ENCODE data around the gene PIEZO2.

PIEZO2 gene

DNA sequence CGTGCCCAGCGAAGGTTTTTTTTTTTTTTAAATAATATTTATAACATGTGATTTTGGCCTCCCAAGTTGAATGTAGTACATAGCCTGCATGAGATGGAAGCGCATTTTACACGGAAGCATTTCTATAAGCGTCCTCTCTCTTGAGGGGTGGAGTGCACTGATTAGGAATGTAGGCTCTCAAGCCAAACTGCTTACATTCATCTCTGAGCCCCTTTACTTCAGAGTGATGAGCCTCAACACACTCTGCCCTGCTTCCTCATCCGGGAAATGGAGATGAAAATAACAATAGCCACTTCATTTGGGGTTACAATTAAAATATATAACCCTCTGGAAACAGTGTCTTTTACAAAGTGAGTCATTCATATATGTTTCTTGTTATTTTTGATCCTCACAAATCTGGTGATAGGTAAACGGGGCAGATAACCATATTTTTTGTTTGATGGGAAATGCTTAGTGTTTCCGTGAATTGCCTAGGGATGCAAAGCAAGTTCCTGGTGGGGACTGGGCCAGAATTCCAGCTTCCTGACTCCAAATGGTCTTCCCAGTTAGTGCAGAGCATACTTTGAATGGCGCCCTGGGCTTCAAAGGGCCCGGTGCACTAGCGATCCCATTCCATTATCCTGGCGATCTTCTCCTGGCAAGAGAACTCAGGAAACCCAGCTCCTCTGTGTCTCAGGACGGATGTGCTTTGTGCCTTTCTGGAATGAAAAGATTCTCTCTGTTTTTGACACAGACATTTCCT, 124.3 kb downstream of the PIEZO2 start:
- DNase-seq = no peak

DNA sequence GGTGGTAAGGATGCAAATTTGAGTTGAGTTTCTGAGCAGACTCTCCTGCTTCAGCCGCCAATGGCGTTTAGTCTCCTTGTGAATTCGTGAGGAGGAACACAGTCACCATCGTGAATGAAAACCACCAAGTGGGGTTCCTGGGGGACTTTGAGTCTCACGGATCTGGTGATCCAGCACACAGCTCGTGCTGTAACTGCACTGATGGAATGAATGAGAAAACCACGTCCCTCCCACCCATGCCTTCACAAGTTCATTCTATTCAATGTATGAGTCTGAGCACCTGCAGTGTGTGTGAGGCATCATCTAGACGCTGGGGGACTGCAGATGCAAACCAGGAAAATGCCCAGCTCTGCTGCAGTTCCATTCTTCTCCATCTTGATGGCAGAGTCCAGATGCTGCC, 127.9 kb downstream of the PIEZO2 start:
- DNase-seq = no peak

DNA sequence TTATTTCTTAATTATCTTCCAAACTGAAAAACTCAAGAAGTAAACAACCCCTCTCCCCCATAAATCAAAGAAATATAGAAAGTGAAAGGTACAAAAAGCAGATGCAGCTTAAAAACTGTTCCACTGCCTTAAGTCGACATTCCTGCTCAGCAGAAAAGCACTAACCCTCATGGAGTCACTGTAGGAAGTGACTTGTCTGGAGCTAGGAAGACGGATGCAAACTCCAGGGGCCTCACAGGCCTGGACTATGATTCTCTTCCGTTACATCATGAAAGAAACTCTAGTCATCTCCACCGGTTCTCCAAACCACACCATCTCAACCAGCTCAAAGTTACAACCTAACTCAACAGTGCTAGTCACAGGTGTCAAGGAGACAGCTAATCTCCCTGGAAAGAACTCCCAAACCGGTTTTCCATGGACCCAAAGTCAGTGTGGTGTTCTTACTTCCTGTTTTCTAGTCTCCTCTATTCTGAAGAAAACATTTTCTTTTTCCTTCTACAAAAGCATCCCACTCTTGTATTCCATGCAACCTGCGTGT, 128.4 kb downstream of the PIEZO2 start:
- DNase-seq = no peak

DNA sequence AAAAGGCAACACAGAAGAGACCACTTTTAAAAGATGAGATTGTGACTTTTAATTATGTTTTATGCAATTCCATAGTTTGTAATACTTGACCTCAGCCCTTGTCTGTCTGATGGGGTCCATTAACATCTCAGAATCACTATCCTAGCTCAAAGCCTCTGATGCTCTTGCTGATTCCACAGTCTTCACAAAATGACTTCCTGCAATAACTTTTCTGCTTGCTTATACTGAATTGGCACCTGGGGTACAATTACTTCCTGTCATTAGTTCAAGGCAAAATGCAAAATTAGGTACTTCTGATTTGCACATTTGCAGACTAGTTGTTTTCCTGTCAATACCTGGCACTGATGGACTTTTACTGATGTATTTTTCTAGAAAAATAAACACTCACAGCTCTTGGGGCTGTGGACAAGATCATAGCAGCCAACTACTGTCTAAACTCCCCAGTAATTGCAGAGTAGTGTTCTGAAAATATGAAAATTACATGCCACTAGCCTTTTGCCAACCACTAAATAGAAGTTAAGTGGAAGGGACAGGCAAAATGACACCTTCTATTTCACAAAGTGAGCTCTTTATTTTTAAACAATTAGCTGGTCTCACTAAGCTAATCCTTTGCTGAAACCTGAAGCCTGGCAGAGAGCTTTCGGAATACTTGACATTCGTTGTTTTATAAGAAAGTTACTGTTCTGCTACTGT, 129.1 kb downstream of the PIEZO2 start:
- DNase-seq = no peak

DNA sequence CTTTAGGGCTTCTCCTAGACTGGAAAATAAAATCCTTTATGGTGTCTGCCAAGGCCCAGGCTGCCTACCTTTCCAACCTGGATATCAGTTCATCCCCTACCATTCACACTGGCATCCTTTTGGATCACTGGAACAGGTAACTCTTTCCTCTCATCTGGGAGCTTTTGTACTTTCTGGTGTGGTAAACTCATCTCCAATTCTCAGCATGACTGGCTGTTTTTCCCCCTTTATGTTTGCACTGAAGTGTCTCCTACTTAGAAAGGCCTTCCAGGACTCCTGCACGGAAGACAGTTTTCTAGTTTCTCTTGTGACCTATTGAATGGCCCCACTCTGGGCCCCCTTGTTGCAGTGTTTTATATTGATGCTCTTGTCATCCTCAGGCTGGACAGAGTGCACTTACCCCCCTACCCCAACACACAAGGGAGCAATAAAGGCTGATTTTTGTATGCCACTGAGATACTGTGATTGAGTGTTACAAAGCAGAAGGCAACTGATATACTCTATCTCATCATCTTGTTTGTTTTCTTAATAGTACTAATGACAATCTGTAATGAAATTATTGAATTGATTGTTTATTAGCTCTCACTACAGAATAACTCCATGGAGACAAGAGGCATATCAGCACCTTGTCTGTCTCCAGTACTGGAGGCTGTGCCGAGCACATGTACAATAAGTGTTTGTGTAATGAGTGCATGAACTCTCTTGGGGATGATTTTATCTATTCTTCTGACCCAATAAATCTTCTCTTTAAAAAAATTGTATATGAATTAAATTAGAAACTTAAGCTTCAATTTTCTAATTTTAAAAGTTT, 129.9 kb downstream of the PIEZO2 start:
- DNase-seq = no peak

DNA sequence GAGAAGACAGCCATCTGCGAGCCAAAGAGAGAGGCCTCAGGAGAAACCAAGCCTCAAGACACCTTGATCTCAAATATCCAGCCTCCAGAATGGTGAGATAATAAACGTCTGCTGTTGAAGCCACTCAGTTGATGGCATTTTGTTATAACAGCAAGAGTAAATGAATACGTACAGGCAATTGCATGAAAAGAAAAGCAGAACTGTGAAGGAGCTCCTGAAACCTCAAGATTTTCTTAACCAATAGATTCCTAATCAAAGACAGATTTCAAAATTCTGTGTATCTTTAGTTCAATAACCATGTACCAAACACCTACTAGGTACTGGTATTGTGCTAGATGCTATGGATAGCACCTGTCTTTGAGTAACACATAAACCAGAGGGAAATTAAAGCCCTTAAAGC, 139.5 kb downstream of the PIEZO2 start:
- DNase-seq = no peak

DNA sequence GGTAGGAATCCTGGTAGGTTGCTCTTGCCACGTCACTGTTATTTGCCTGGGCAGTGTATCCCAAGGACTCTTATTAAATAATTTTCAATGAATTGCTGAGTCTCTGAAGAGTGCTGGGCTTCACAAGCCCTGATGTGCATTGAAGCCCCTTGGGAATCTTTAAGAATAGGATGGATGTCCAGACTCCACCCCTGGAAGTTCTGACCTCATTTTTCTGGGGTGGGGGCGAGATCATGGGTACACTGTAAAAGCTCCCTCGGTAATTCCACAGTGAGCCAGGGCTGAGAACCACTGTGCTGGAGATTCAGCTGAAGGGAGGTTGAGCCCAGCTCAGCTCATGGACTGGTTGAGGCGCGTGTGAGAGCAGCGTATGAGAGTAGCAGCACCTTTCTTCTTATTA, 140.2 kb downstream of the PIEZO2 start:
- DNase-seq = no peak

DNA sequence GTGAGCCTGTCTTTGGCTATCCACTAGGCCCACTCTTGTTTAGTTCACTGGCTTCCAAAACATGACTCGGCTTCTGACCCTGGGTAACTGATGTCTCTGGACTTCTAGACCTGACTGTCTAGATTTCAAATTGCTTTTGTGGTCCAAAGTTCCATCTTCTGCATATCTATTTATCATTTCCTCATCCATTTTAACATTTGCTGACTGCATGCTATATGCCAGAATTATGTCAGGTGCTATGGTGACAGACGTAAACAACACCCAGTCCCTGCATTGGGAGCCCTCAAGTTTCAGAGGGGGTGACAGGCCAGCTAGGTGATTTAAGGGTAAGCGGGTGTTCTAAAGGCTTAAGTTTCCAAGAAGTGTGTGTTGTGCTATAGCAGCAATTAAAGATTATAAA, 140.9 kb downstream of the PIEZO2 start:
- no peak for DNase-seq

DNA sequence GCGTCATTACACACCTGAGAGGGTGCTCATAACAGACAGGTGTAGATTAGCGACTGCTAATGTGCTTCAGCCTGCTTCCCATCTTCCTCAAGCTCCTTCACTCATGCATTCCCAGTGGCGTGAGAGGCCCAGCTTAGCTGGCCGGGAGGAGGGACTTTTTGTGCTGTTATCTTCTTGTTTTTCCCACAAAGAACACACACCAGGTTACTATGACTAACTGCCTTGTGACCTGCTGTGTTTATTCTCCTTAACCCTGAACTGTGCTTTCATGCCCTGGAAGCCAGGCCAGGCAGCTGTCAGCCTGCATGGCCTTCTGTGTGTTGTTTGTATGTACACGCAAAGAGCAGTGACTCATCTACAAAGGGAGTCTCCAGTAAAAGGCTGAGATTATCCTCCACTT, 143.8 kb downstream of the PIEZO2 start:
- no peak for DNase-seq

DNA sequence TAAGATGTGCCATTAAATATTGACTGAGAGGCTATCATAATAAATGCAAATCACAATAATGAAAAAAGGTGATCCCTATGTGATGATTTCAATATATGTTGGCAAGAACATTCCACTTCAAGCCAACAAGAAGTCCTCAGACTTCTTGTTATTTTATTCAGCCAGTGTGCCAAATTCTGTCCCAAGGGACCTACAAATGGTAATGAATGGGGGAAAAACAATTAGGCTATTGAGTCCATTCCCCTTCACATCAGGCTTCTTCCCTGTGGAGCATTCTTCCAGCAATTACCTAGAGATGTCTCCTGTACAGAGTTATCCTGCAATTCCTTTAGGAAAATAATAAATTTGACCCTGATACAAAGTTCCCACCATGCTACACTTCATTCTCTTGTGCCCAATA, 144.4 kb downstream of the PIEZO2 start:
- no peak for DNase-seq

DNA sequence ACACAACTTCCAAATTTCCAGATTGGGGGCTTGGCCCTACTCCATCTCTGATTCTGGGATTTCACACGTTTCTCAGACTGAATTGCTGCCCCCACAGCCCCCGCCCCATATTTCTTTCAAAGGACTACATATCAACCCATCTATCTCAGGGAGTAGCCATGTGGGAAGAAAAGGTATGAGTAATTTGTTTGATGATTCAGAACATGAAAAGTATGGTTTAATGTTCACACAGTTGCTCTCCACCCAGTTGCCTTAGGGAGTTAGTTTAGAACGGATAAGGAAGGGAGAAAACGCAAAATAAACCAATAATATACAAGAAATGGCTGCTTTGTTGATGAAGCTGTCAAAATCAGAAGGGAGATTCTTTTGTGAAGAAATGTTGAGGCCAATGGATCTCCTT, 145.1 kb downstream of the PIEZO2 start:
- DNase-seq = no peak

DNA sequence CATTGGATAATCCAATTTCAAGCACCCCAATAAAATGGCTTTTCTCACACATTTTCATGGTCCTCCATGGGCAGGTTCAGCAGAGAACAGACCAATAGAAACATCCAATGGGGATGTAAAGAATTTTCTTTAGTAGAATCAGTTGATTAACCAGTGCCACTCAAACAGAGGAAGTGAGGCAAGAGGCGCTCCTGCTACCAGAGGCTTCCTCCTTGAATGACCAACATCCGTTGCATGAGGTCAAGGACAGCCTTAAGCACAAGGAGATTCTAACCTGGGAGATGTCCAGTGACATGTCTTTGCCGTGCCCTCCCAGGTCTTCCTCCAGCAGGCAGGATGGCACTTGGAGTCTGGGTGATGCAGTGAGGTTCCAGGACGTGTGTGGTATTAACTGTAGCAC, 146.6 kb downstream of the PIEZO2 start:
- DNase-seq = peak; percentile 47

DNA sequence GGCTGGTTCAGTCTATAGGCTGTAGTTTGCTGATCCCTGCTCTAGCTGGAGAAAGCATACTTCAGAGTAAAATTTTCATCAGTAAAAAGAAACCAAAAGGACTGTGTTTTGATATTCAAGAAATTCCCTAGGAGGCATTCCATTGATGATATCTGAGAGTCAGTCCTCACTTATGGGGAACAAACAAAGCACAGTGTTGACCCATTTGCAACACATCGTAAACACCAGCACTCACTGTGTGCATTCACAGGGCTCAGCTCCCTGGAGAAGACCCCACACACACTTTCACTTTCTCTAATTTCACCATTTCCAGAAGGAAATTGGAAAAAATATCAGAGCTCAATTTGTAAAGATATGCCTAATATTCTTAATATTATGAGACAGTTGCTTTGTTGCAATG, 147.1 kb downstream of the PIEZO2 start:
- no peak for DNase-seq

DNA sequence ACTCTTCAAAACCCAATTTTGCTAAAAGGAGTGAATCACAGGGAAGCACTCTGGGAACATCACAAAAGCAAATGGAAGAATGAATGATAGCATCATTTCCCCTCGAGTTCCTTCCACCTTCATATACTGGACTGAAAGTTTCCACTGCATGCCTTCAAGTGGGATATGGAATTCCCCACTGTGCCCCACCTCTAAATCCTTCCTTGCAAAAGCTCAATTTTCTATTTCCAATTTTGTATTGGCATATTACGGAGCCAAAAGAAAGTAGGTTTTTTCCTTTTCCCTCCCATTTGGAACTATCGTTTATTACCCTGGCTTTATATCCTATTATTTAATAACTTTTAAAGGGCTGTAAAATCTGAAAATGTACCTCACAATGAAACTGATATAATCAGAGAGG, 149.3 kb downstream of the PIEZO2 start:
- no peak for DNase-seq

DNA sequence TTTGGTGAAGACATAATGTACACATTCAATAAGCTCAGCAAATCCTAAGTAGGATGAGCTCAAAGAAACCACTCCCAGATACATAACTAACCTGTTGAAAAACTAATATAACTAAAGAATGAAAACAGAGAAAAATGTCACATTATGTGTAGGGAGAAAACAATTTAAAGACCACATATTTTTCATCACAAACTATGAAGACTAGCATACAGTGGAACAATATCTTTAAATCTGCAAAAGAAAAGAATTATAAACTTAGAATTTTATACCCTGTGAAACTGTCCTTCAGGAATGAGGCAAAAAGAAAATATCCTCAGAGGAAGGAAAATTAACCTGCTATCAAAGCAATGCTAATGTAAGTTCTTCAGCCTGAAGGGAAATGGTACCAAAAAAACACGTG, 151.5 kb downstream of the PIEZO2 start:
- DNase-seq = no peak

DNA sequence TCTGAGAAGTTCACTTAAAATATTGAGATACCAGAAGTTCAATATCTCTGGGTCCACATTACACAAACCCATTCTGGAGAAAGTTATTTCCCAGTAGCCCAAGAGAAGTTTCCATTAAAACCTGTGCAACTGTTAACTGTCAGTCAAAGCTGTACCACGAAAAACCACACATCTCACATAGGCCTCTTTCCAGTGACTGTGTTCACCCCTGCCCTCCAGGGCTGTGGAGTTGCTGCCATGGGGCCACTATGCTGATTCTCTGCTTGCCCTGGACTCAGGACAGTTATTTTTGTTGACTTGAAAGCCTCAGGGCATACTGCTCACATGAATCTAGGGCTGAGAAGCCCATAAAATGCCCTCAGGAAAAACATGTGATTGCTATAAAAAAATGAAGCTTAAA, 153.8 kb downstream of the PIEZO2 start:
- DNase-seq = peak; percentile 74

DNA sequence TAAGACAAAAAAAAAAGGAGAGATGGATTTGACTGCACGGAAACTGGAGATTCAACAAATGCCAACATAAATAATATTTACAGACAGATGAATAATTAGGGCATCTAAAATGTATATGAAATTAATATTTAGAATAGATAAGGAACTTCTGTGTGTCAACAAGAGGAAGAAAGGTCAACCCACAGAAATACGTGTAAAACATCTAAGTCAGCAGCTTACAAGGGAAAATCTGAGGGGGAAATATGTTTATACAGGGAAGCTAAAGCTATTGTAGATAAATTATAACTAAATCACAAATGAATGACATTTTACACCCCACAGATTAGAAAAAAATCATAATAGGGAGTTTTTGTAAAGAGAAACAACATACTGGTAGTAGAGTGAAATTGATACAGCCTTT, 159.9 kb downstream of the PIEZO2 start:
- DNase-seq = no peak

DNA sequence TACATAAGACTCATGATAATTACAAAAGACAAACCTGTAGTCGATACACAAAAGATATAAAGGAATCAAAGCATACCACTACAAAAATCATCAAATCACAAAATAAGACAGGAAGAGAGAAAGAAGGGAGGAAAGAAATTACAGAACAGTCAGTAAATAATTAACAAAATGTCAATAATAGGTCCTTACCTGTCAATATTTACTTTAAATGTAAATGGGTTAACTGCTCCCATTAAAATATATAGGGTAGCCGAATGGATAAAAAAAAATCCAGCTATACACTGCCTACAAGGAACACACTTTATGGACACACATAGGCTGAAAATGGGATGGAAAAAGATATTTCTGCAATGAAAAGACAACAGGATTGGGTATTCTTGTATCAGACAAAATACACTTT, 163.7 kb downstream of the PIEZO2 start:
- no peak for DNase-seq

DNA sequence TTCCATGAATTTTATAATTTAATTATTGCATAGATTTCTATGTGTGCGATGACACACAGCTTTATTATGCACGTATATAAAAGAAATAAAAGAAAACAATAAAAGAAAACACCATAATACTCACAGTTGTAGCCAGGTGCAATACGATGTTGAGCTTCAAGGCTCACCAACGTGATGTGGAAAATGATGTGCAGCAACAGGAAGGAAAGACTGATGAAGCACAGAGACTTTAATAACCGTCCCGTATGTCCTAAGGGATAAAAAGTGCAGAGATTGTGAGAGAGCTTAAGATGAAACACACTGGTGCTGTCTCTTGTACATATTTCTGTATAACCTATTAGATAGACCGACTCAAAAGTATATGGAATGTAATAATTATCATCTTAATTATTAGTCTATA, 170.0 kb downstream of the PIEZO2 start:
- no peak for DNase-seq

DNA sequence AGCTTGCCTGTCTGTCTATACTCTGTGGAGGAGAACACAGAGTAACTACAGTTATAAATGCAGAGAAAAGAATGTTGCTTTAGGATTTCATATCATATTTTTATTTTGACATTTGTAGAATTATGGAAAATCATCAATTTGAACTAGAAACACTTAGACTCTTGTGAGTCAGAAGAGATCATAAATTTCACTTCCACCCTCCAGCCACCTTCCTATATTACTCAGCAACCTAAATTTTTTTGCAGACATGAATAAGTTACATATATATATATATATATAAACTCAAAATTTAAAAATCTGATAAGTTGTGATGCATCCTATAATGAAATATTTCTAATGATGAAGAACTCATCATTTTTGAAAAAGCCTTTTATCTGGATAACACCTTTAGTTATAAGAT, 172.3 kb downstream of the PIEZO2 start:
- no peak for DNase-seq

DNA sequence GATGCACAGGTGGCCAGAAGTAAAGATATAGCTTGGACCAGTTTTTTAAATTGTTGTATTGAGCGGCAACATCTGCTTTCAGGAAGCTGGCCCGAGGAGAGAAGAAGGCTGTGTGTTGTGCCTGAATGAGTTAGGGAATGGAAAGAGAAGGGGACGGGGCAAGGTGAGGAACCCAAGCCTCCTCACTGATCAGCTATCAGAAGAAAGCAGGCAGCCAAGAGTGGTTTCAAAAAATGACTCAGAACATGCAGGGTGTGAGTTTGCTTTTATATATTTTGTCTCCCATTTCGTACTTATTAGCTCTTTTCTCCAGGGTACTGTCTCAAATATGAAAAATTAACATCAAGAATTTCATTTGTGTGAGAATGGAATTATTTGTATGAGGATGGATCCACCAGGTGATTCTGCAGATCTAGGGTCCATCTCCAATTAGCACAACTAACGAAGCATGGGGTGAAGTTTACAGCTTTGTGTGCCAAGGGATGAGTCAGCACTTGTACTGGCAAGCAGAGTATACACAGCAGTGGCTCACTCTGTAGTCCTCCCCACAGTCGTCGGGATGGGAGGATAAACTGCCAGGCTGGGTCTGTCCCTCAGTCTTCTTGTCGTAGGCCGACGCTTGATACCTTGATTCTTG, 175.7 kb downstream of the PIEZO2 start:
- DNase-seq = peak; percentile 48

DNA sequence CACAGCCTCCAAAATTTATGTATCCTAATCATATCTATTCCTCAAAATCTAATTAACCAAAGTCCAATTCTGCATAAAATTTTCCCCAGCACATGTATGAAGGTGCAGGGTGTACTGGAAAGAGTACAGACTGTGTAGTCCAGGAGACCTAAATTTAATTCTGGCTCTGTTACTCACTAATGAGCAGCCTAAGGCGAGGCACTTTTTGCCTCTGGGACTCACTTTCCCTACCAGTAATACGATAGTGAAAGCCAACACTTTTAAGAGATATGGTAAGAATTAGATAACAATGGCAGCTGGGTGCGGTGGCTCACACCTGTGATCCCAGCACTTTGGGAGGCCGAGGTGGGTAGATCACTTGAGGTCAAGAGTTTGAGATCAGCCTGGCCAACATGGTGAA, 177.7 kb downstream of the PIEZO2 start:
- no peak for DNase-seq

DNA sequence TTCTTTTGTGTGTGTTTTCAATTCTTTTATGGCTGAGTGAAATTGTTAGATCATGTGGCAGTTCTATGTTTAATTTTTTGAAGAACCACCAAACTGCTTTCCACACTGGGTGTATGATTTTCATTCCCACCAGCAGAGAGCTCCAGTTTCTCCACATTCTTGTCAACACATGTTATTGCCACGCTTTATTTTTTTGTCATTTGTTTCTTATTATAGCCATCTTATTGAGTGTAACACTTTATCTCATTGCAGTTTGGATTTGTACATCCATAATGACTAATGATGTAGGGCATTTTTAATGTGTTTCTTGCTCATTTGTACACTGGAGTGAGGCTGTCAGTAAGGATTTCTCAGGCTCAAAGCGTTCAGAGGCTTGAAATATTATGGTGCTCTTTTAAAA, 184.2 kb downstream of the PIEZO2 start:
- no peak for DNase-seq
